HepG2 (cell line): ENCODE data around the gene SH3BP2. TPM values are rescaled to one million over a fixed set of nuclear protein-coding genes. Genes with fewer than 3 reads are reported as not detected.
A peak's percentile ranks its signal among the peaks of the same experiment; 100 is the strongest.

ENCODE experiments used
- BRCA1 ChIP-seq: sonication (generic); formaldehyde crosslinking; IDR thresholded peaks from 2 replicates; pipeline ENCODE4 v1.4.0; 2020; ENCODE audit warnings: missing genetic modification reagents
- DBP ChIP-seq: sonication (generic); formaldehyde crosslinking; IDR thresholded peaks from 2 replicates; pipeline ENCODE4 v1.4.0; 2020; ENCODE audit warnings: missing genetic modification reagents; ENCODE audit errors: not compliant biosample characterization
- GABPA ChIP-seq, 2 experiments: IDR thresholded peaks; 2 replicates each; pipeline ENCODE4 v1.6.1; 2011 to 2016; ENCODE audit warnings: low read depth in 2 of 2, low read length in 1 of 2, missing biosample characterization in 1 of 2, missing genetic modification characterization in 1 of 2
- GABPB1 ChIP-seq: IDR thresholded peaks from 2 replicates; pipeline ENCODE4 v1.6.1; 2016; ENCODE audit warnings: mild to moderate bottlenecking, missing genetic modification reagents, moderate library complexity, missing compliant biosample characterization
- GFI1 ChIP-seq: sonication (generic); formaldehyde crosslinking; IDR thresholded peaks from 2 replicates; pipeline ENCODE4 v1.5.0; 2020; ENCODE audit warnings: missing genetic modification reagents, mild to moderate bottlenecking, borderline replicate concordance
- HMGA1 ChIP-seq: sonication (generic); formaldehyde crosslinking; conservative IDR thresholded peaks from 2 replicates; pipeline ENCODE4 v1.4.0; 2020; ENCODE audit warnings: missing genetic modification reagents
- ISX ChIP-seq: sonication (generic); formaldehyde crosslinking; conservative IDR thresholded peaks from 2 replicates; pipeline ENCODE4 v1.5.0; 2020; ENCODE audit warnings: missing genetic modification reagents
- LCORL ChIP-seq, 2 experiments: fragments of 450-650 bp in 1 of 2; sonication (generic) in 1 of 2; formaldehyde crosslinking in 1 of 2; IDR thresholded peaks; 2 replicates each; pipeline versions ENCODE4 v1.5.0 to v1.6.1; 2017 to 2020; ENCODE audit warnings: antibody characterized with exemption in 1 of 2, missing genetic modification reagents in 1 of 2
- NAIF1 ChIP-seq: sonication (generic); formaldehyde crosslinking; IDR thresholded peaks from 2 replicates; pipeline ENCODE4 v1.5.0; 2020; ENCODE audit warnings: mild to moderate bottlenecking, missing genetic modification reagents, borderline replicate concordance
- RXRB ChIP-seq: IDR thresholded peaks from 2 replicates; pipeline ENCODE4 v1.6.1; 2016; ENCODE audit warnings: borderline replicate concordance, missing genetic modification reagents, missing compliant biosample characterization
- SALL1 ChIP-seq: sonication (generic); formaldehyde crosslinking; IDR thresholded peaks from 2 replicates; pipeline ENCODE4 v1.8.0; 2022; ENCODE audit warnings: mild to moderate bottlenecking, missing genetic modification reagents
- SIN3B ChIP-seq: fragments of 150-350 bp; IDR thresholded peaks from 2 replicates; pipeline ENCODE4 v1.6.1; 2014; ENCODE audit warnings: low read length
- SMARCE1 ChIP-seq: fragments of 450-650 bp; IDR thresholded peaks from 2 replicates; pipeline ENCODE4 v1.6.1; 2017; ENCODE audit warnings: borderline replicate concordance
- XRCC5 ChIP-seq: fragments of 200-400 bp; formaldehyde crosslinking; optimal IDR thresholded peaks from 2 replicates; pipeline ENCODE3; 2017; ENCODE audit warnings: mild to moderate bottlenecking, low read length
- ZFP90 ChIP-seq: sonication (generic); formaldehyde crosslinking; IDR thresholded peaks from 2 replicates; pipeline ENCODE4 v1.8.0; 2022; ENCODE audit warnings: missing genetic modification reagents, mild to moderate bottlenecking, inconsistent platforms, borderline replicate concordance
- ZNF350 ChIP-seq: sonication (generic); formaldehyde crosslinking; IDR thresholded peaks from 2 replicates; pipeline ENCODE4 v1.4.0; 2020; ENCODE audit warnings: mild to moderate bottlenecking, low read depth, missing genetic modification reagents, borderline replicate concordance
- ZNF414 ChIP-seq: sonication (generic); formaldehyde crosslinking; IDR thresholded peaks from 2 replicates; pipeline ENCODE4 v1.5.0; 2020; ENCODE audit warnings: missing genetic modification reagents
- ZNF678 ChIP-seq: sonication (generic); formaldehyde crosslinking; IDR thresholded peaks from 2 replicates; pipeline ENCODE4 v1.4.0; 2020; ENCODE audit warnings: mild to moderate bottlenecking, missing genetic modification reagents
- polyA plus RNA-seq, 8 experiments: library from polyadenylated mRNA; depleted of rRNA in 3 of 8; stranded (reverse) in 7 of 8; unstranded in 1 of 8; fragments of >200 nt; fragmentation: Illumina TruSeq in 4 of 8; extraction: Trizol in 4 of 8; gene quantifications; 2 replicates each; pipeline versions ENCODE4 v1.2.1 to v1.2.3, GENCODE V29; 2011 to 2016; ENCODE audit warnings: low read depth in 4 of 8, missing spikeins in 1 of 8, mixed read lengths in 1 of 8; ENCODE audit not compliant: insufficient read depth in 1 of 8
- total RNA-seq, 5 experiments: library from RNA; depleted of rRNA; stranded (reverse); fragments of >200 nt; fragmentation: Illumina TruSeq; extraction: Trizol; gene quantifications; 2 replicates each; pipeline ENCODE4 v1.2.3, GENCODE V29; 2016; ENCODE audit warnings: low read depth in 1 of 5
- TF ChIP-seq, protein P1 (sequence below): sonication (generic); formaldehyde crosslinking; conservative IDR thresholded peaks from 2 replicates; pipeline ENCODE4 v1.4.0; 2020; ENCODE audit warnings: missing genetic modification reagents
- TF ChIP-seq, protein P2 (sequence below): sonication (generic); formaldehyde crosslinking; IDR thresholded peaks from 2 replicates; pipeline ENCODE4 v1.8.1; 2023; ENCODE audit warnings: mild to moderate bottlenecking, missing genetic modification reagents, borderline replicate concordance
- TF ChIP-seq, protein P3 (sequence below): sonication (generic); formaldehyde crosslinking; IDR thresholded peaks from 2 replicates; pipeline ENCODE4 v1.4.0; 2020; ENCODE audit warnings: missing genetic modification reagents

Gene SH3BP2
- total and polyA plus RNA-seq, 2 of the 13 experiments (the other 11 are each of a cell fraction or from before 2014, with no cell fraction given), result 16.9 to 34.5 TPM

DNA sequence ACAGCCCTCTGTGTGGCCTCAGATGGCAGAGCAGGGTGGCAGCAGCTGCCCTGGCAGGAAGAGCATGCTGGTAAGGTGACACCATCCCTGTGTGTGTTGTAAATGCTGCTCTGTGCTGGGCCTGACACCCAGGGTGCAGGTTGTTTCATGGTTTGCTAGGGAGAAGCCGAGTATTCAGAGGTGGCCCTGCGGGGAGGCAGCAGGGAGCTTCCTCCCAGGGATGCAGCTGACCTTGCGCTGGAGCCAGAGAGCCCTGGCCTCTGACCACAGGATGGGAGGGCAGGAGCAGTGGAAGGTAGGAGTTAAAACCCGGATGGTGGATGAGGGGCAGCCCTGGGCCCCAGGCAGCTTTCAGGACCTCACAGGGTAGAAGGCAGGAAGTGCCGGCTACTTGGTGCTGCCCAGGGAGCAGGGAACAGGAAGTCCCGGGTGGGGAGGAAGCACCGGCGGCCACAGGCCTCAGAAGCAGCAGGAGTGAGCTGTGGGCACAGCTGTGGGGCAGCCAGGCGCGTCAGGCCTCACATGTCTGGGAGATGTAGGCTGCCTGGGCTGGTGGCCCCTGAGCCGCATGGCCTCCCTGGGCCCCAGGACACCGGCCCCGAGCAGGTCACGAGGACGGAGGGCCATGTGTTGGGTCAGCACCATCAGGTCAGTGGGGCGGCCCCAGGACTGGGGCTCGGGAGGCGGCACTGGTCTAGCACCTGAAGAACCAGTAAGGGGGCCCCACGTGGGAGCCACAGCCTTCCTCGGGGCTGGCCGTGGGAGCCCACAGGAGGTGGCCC, 19.1 kb downstream of the SH3BP2 start (continued):
- TF ChIP-seq, protein P1, sequence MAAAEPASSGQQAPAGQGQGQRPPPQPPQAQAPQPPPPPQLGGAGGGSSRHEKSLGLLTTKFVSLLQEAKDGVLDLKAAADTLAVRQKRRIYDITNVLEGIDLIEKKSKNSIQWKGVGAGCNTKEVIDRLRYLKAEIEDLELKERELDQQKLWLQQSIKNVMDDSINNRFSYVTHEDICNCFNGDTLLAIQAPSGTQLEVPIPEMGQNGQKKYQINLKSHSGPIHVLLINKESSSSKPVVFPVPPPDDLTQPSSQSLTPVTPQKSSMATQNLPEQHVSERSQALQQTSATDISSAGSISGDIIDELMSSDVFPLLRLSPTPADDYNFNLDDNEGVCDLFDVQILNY (CRISPR knock-in tag), result no peak
- TF ChIP-seq BRCA1 (CRISPR knock-in tag), result no peak
- peak; percentile 41; the same call in 1 of the 2 replicates for TF ChIP-seq RXRB (CRISPR knock-in tag)
- no peak for TF ChIP-seq XRCC5
- TF ChIP-seq GABPB1 (CRISPR knock-in tag), result peak; percentile 44; the same call in 1 of the 2 replicates
- TF ChIP-seq NAIF1, result no peak
- no peak for TF ChIP-seq ZFP90
- no peak for TF ChIP-seq SMARCE1
- no peak for TF ChIP-seq SIN3B
- TF ChIP-seq GABPA (IDR thresholded peaks at IDR 0.05; ENCODE audit: low read depth, low read length), result peak; percentile 56
- peak; percentile 77 for TF ChIP-seq GABPA (CRISPR knock-in tag; IDR thresholded peaks at IDR 0.05; ENCODE audit: low read depth)
- no peak; the same call in 1 of the 2 replicates for TF ChIP-seq SALL1 (CRISPR knock-in tag)
- TF ChIP-seq ISX (CRISPR knock-in tag), result no peak
- TF ChIP-seq DBP (CRISPR knock-in tag), result no peak
- no peak for TF ChIP-seq ZNF414 (CRISPR knock-in tag)
- TF ChIP-seq ZNF350 (CRISPR knock-in tag), result no peak
- TF ChIP-seq HMGA1 (CRISPR knock-in tag), result no peak
- TF ChIP-seq, protein P2, sequence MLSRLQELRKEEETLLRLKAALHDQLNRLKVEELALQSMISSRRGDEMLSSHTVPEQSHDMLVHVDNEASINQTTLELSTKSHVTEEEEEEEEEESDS (CRISPR knock-in tag), result no peak
- no peak for TF ChIP-seq GFI1
- no peak for TF ChIP-seq LCORL (IDR thresholded peaks at IDR 0.05)
- TF ChIP-seq LCORL (CRISPR knock-in tag; IDR thresholded peaks at IDR 0.05), result no peak
- TF ChIP-seq, protein P3, sequence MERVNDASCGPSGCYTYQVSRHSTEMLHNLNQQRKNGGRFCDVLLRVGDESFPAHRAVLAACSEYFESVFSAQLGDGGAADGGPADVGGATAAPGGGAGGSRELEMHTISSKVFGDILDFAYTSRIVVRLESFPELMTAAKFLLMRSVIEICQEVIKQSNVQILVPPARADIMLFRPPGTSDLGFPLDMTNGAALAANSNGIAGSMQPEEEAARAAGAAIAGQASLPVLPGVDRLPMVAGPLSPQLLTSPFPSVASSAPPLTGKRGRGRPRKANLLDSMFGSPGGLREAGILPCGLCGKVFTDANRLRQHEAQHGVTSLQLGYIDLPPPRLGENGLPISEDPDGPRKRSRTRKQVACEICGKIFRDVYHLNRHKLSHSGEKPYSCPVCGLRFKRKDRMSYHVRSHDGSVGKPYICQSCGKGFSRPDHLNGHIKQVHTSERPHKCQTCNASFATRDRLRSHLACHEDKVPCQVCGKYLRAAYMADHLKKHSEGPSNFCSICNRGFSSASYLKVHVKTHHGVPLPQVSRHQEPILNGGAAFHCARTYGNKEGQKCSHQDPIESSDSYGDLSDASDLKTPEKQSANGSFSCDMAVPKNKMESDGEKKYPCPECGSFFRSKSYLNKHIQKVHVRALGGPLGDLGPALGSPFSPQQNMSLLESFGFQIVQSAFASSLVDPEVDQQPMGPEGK (CRISPR knock-in tag), result 0 out of 2 replicates have a peak, but pooled peaks have one; percentile 17
- TF ChIP-seq ZNF678 (CRISPR knock-in tag), result no peak
